Amniotic stem cell (primary cell): ENCODE measurements around the gene MXD4.

ENCODE experiments used
- DNase-seq: peaks from one replicate; lab custom pipeline; 2025; lab: John Stamatoyannopoulos, UW

Gene MXD4

GRCh38 chr4:2263926-2264321 is 2.0 kb upstream of the MXD4 start:
- no peak for DNase-seq

GRCh38 chr4:2262944-2263250 is 988 bp upstream of the MXD4 start:
- no peak for DNase-seq

GRCh38 chr4:2262145-2262943 is 435 bp upstream of the MXD4 start:
- DNase-seq: peak; percentile 99

GRCh38 chr4:2261110-2261852 is 628 bp downstream of the MXD4 start:
- no peak for DNase-seq

- DNase-seq: no peak
These were observed 1.4 kb downstream of the MXD4 start for GRCh38 chr4:2260344-2261109.

- no peak for DNase-seq
These were observed 2.2 kb downstream of the MXD4 start for GRCh38 chr4:2259541-2260343.

- no peak for DNase-seq
These were observed 2.8 kb downstream of the MXD4 start for GRCh38 chr4:2259036-2259540.

GRCh38 chr4:2258091-2259035 is 3.5 kb downstream of the MXD4 start:
- no peak for DNase-seq

GRCh38 chr4:2257361-2258081 is 4.4 kb downstream of the MXD4 start:
- no peak for DNase-seq

- no peak for DNase-seq
These were observed 5.1 kb downstream of the MXD4 start for GRCh38 chr4:2256781-2257191.

GRCh38 chr4:2256156-2256731 is 5.7 kb downstream of the MXD4 start:
- no peak for DNase-seq

GRCh38 chr4:2255501-2256155 is 6.3 kb downstream of the MXD4 start:
- DNase-seq: no peak

GRCh38 chr4:2254665-2255500 is 7.0 kb downstream of the MXD4 start:
- no peak for DNase-seq

- DNase-seq: no peak
These were observed 8.5 kb downstream of the MXD4 start for GRCh38 chr4:2253160-2254084.

- DNase-seq: no peak
These were observed 9.3 kb downstream of the MXD4 start for GRCh38 chr4:2252530-2253091.

GRCh38 chr4:2251795-2252529 is 9.9 kb downstream of the MXD4 start:
- no peak for DNase-seq
